ENCODE results near the gene JDP2. TPM values are rescaled to one million over a fixed set of nuclear protein-coding genes. Genes with fewer than 3 reads are reported as not detected.

JDP2 gene
- total and polyA plus RNA-seq, 2 experiments from 2014 or later = 12.5 to 22.0 TPM

DNA sequence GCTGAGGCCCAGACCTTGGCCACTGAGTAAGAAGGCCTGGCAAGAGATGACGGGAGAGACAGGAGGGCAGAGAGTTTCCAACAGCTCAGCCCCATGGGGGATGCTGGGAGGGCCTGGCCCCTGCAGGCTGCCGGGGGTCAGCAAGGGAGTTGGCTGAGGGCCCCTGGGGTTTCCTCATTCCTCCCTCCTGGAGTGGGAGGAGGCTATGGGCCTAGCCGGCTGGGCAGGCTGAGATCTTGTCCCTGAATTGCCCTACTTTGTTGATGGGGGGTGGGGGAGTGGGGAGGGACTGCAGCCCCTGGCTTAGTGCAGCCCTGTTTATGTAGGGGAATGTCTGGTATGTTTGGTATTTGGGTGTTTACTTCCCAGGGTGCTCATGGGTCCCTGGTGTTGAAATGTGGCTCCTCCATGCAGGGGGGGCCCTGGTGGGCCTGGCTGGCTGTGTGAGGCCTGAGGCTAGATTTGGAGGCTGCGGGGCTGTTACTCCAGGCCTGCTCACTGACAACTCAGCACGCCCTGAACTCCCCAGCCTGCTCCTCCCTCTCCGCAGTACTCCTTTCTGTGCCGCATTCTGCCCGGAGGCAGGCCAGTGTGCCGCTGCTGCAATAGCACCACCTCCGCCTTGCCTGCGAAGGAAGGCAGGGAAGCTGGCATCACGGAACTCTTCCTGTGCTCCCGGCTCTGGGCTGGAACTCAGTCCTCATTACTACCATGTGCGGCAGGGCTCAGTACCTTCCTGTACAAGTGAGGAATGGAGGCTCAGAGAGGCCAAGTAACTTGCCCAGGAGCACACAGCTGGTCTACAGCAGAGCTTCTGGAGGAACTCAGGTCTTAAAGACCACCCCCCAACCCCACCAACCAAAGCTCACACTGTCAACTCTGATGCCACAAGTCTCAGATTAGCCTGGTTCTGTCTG, 25.3 kb downstream of the JDP2 start:
- H3K4me3 ChIP-seq = no peak overlapping the region
- H3K4me1 ChIP-seq (ENCODE audit: low read depth) = peaks cover 27% of the 10 kb centered on the region

DNA sequence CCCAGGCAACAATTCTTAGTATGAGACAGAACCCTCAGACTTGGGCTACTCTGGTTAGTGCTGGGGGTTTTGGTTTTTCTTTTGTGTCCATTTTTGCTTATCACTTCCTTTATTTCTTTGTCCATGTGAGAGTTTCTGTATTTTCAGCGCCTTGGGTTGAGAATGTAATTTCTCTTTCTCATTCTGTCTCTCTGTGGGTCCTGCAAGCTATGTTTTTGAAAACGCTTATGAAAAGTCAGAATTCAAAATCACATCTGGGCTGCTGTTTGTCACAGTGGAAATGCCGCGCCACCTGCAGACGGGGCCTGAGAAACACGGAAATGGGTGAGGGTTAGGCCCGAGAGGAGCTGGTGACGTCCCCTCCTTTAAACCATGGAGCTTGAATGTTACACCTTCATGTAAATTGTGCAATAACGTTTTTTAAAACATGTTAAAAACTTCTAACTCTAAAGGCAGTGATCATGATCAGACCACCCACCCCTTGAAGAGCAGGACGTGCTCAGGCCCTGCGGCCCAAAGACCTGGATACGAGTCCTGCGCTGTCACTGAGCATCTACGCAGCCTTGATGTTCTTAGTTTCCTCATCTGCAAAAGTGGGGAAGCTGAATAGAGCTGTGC, 26.1 kb downstream of the JDP2 start:
- H3K4me3 ChIP-seq = no peak overlapping the region
- peak overlapping the region; percentile 98 for H3K27ac ChIP-seq
- DNase-seq (ENCODE audit: low read depth in 1 of 2, low spot score in 1 of 2) = no peak
- H3K9me3 ChIP-seq (ENCODE audit: low read depth) = no peaks in the 10 kb centered on the region
- no peaks in the 10 kb centered on the region for H3K36me3 ChIP-seq
- no peak for TF ChIP-seq CTCF (IDR thresholded peaks at IDR 0.05; ENCODE audit: low read depth, low read length)
- H3K27me3 ChIP-seq = no peaks in the 10 kb centered on the region
- peaks cover 27% of the 10 kb centered on the region for H3K4me1 ChIP-seq (ENCODE audit: low read depth)

More for the DNA sequence above, 25.3 kb downstream of the JDP2 start:
- H3K36me3 ChIP-seq = no peaks in the 10 kb centered on the region
- peak overlapping the region; percentile 98 for H3K27ac ChIP-seq
- no peaks in the 10 kb centered on the region for H3K27me3 ChIP-seq
- TF ChIP-seq CTCF (IDR thresholded peaks at IDR 0.05; ENCODE audit: low read depth, low read length) = no peak
- no peaks in the 10 kb centered on the region for H3K9me3 ChIP-seq (ENCODE audit: low read depth)
- peak; percentile 79 to 97 for DNase-seq (ENCODE audit: low read depth in 1 of 2, low spot score in 1 of 2)

DNA sequence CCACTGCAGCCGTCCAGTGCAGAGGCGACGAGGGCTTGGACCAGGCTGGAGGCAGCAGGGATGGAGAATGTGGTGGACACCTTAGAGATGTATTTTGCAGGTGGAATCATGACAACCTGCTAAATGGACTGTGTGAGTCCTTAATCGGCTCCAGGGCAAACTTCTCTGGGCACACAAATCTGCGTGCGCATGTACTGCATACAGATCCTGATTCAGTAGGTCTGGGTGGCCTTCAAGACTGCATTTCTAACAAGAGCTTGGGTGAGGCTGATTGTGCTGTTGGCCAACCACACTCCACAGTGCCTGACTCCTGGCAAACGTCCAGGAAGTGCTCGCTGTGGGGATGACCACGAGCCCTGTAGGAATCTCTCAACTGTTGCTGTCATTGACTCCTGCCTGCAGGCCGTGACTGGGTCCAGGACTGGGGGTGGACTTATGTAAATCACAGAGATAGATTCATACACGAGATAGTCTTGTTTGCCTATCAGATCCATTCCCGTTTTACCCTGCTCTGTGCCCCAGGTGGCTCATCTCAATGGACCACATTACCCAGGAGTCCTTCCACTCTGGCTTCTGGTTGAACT, 27.2 kb downstream of the JDP2 start:
- peak; percentile 46 to 85 for DNase-seq (ENCODE audit: low read depth in 1 of 2, low spot score in 1 of 2)
- H3K4me3 ChIP-seq = no peak overlapping the region
- H3K27ac ChIP-seq = no peak overlapping the region
- no peak for TF ChIP-seq CTCF (IDR thresholded peaks at IDR 0.05; ENCODE audit: low read depth, low read length)
- H3K27me3 ChIP-seq = no peaks in the 10 kb centered on the region
- no peaks in the 10 kb centered on the region for H3K36me3 ChIP-seq
- H3K9me3 ChIP-seq (ENCODE audit: low read depth) = no peaks in the 10 kb centered on the region
- peaks cover 27% of the 10 kb centered on the region for H3K4me1 ChIP-seq (ENCODE audit: low read depth)

DNA sequence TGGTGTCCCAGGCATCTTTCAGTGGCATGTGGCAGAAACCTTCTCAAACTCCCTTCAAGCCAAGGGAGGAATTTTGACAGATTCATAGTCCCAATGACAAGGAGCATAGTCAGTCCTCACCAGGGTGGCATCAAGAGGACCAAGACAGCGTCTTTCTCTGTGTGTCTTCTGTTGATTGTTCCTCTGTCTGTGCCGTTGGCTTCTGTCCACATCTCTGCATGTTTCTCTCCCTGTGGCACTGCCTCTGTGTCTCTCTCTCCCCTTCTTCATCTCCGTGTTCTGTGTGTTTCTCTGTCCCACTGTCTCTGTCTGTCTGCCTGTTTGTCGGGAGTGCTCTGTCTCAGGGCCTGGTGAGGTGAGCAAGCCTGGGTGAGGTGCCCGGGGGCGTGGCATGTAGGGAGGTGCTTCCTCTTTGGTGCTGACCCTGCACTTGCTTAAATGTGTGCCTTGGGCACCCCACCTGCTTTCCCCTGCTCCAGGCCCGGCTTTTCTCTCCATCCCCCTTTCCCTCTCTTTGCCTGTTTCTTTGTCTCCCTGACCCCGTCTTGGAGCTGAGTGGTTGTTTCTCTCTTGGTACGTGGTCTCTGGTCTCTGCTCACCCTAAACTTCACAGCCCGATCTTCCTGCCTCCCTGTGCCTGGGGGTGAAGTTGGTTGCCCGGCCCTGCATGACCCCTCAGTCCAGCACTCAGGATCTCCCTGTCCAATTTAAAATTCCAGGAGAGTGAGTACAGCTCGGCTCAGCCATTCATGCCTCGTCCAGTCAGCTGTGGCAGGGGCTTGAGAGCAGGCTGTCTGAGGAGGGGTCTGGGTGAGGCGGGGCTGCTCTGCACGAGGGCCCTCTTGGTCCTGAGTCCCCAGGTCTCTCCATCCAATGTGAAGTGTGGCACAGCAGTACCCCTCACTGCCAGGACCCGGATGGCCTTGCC, 28.5 kb downstream of the JDP2 start:
- Histone ChIP-seq H3K27ac (no peak overlapping the region), H3K27me3 (no peaks in the 10 kb centered on the region), H3K4me1 (ENCODE audit: low read depth) (peaks cover 27% of the 10 kb centered on the region), H3K36me3 (no peaks in the 10 kb centered on the region), H3K9me3 (ENCODE audit: low read depth) (no peaks in the 10 kb centered on the region), H3K4me3 (no peak overlapping the region)
- TF ChIP-seq CTCF (IDR thresholded peaks at IDR 0.05; ENCODE audit: low read depth, low read length) = no peak
- DNase-seq (ENCODE audit: low read depth in 1 of 2, low spot score in 1 of 2) = no peak

- Histone ChIP-seq H3K9me3 (ENCODE audit: low read depth) (no peaks in the 10 kb centered on the region), H3K4me3 (no peak overlapping the region), H3K27me3 (no peaks in the 10 kb centered on the region), H3K27ac (peak overlapping the region; percentile 58), H3K4me1 (ENCODE audit: low read depth) (peaks cover 27% of the 10 kb centered on the region), H3K36me3 (no peaks in the 10 kb centered on the region)
- DNase-seq (ENCODE audit: low read depth in 1 of 2, low spot score in 1 of 2) = no peak
- TF ChIP-seq CTCF (IDR thresholded peaks at IDR 0.05; ENCODE audit: low read depth, low read length) = no peak
These were observed 29.1 kb downstream of the JDP2 start for GRCh38 chr14:75456997-75457335.
